Measurements from ENCODE around the gene CC2D1B.

The CC2D1B gene

GRCh38 chr1:52367272-52367671 lies 1.3 kb upstream of the CC2D1B start:
- TF ChIP-seq CTCF (IDR thresholded peaks at IDR 0.05; ENCODE audit: low read depth, low read length), result no peak
- DNase-seq (ENCODE audit: extremely low read depth, low read depth), result no peak

GRCh38 chr1:52366517-52366827 lies 467 bp upstream of the CC2D1B start:
- no peak for TF ChIP-seq CTCF (IDR thresholded peaks at IDR 0.05; ENCODE audit: low read depth, low read length)
- no peak for DNase-seq (ENCODE audit: extremely low read depth, low read depth)

GRCh38 chr1:52365071-52365745 lies 797 bp downstream of the CC2D1B start:
- TF ChIP-seq CTCF (IDR thresholded peaks at IDR 0.05; ENCODE audit: low read depth, low read length), result no peak
- DNase-seq (ENCODE audit: extremely low read depth, low read depth), result peak; percentile 27

- no peak for DNase-seq (ENCODE audit: extremely low read depth, low read depth)
- TF ChIP-seq CTCF (IDR thresholded peaks at IDR 0.05; ENCODE audit: low read depth, low read length), result no peak
Observed at GRCh38 chr1:52364235-52364839, 1.7 kb downstream of the CC2D1B start.

- no peak for TF ChIP-seq CTCF (IDR thresholded peaks at IDR 0.05; ENCODE audit: low read depth, low read length)
- no peak for DNase-seq (ENCODE audit: extremely low read depth, low read depth)
Observed at GRCh38 chr1:52360595-52360968, 5.4 kb downstream of the CC2D1B start.

GRCh38 chr1:52359676-52360594 lies 6.1 kb downstream of the CC2D1B start:
- no peak for TF ChIP-seq CTCF (IDR thresholded peaks at IDR 0.05; ENCODE audit: low read depth, low read length)
- no peak for DNase-seq (ENCODE audit: extremely low read depth, low read depth)

Measured in AG09319 (cell line).